ENCODE results near the gene ZNF628.

ZNF628 gene

GRCh38 chr19:55500368-55500952, 24.0 kb downstream of the ZNF628 start:
- Histone ChIP-seq H3K27me3 (ENCODE audit: insufficient read depth, low read depth, severe bottlenecking) (no peaks in the 10 kb centered on the region), H3K9me3 (ENCODE audit: severe bottlenecking) (peaks cover 22% of the 10 kb centered on the region), H3K4me3 (ENCODE audit: low read depth, low read length) (no peak overlapping the region), H3K27ac (no peak overlapping the region), H3K36me3 (peaks cover 5% of the 10 kb centered on the region)
- no peak for TF ChIP-seq CTCF (IDR thresholded peaks at IDR 0.05; ENCODE audit: low read depth, low read length)
- no peak for DNase-seq

- Histone ChIP-seq H3K27me3 (ENCODE audit: insufficient read depth, low read depth, severe bottlenecking) (no peaks in the 10 kb centered on the region), H3K27ac (no peak overlapping the region), H3K4me3 (ENCODE audit: low read depth, low read length) (no peak overlapping the region), H3K9me3 (ENCODE audit: severe bottlenecking) (peaks cover 22% of the 10 kb centered on the region), H3K36me3 (peaks cover 5% of the 10 kb centered on the region)
- TF ChIP-seq CTCF (IDR thresholded peaks at IDR 0.05; ENCODE audit: low read depth, low read length): no peak
- DNase-seq: no peak
Measured at GRCh38 chr19:55502197-55502952, 26.0 kb downstream of the ZNF628 start.

- Histone ChIP-seq H3K36me3 (peaks cover 5% of the 10 kb centered on the region), H3K27me3 (ENCODE audit: insufficient read depth, low read depth, severe bottlenecking) (no peaks in the 10 kb centered on the region), H3K27ac (peak overlapping the region; percentile 83), H3K9me3 (ENCODE audit: severe bottlenecking) (peaks cover 22% of the 10 kb centered on the region), H3K4me3 (ENCODE audit: low read depth, low read length) (no peak overlapping the region)
- no peak for DNase-seq
- TF ChIP-seq CTCF (IDR thresholded peaks at IDR 0.05; ENCODE audit: low read depth, low read length): no peak
Measured at GRCh38 chr19:55503157-55503501, 26.7 kb downstream of the ZNF628 start.

- peaks cover 22% of the 10 kb centered on the region for H3K9me3 ChIP-seq (ENCODE audit: severe bottlenecking)
- DNase-seq: peak; percentile 93
- H3K36me3 ChIP-seq: peaks cover 5% of the 10 kb centered on the region
- peak overlapping the region; percentile 83 for H3K27ac ChIP-seq
- no peaks in the 10 kb centered on the region for H3K27me3 ChIP-seq (ENCODE audit: insufficient read depth, low read depth, severe bottlenecking)
- peak overlapping the region; percentile 50 for H3K4me3 ChIP-seq (ENCODE audit: low read depth, low read length)
- peak; percentile 90 for TF ChIP-seq CTCF (IDR thresholded peaks at IDR 0.05; ENCODE audit: low read depth, low read length)
Measured at GRCh38 chr19:55503502-55504251, 27.3 kb downstream of the ZNF628 start.

GRCh38 chr19:55504252-55504603, 27.8 kb downstream of the ZNF628 start:
- peak overlapping the region; percentile 83; the same call in 1 of the 2 replicates for H3K27ac ChIP-seq
- DNase-seq: no peak

More at GRCh38 chr19:55504252-55504603, 27.8 kb downstream of the ZNF628 start:
- Histone ChIP-seq H3K9me3 (ENCODE audit: severe bottlenecking) (peaks cover 22% of the 10 kb centered on the region), H3K27me3 (ENCODE audit: insufficient read depth, low read depth, severe bottlenecking) (no peaks in the 10 kb centered on the region), H3K4me3 (ENCODE audit: low read depth, low read length) (no peak overlapping the region; the same call in 1 of the 2 replicates), H3K36me3 (peaks cover 5% of the 10 kb centered on the region)
- no peak for TF ChIP-seq CTCF (IDR thresholded peaks at IDR 0.05; ENCODE audit: low read depth, low read length)
